Fibroblast of skin of back (primary cell): Measurements from ENCODE around the gene IL6ST. TPM values are rescaled to one million over a fixed set of nuclear protein-coding genes. Genes with fewer than 3 reads are reported as not detected.
"Not testable (repeated sequence)": the region's sequence is repeated elsewhere in the genome, so short reads cannot be mapped to it uniquely, and the experiment has no call there.

ENCODE experiments used
- DNase-seq: peaks from one replicate; pipeline ENCODE4 v3.0.0-alpha.2; 2013
- polyA plus RNA-seq, 2 experiments: library from polyadenylated mRNA; unstranded; fragments of 120-200 nt; gene quantifications; one replicate each; pipeline ENCODE4 v1.2.1, GENCODE V29; 2013; ENCODE audit not compliant: insufficient read length in 2 of 2

Gene IL6ST
- polyA plus RNA-seq (2013, experiment 1 of 2; ENCODE audit: insufficient read length), result 63.3 TPM
- polyA plus RNA-seq (2013, experiment 2 of 2; ENCODE audit: insufficient read length), result 59.5 TPM

- DNase-seq, result peak; percentile 78
Observed at GRCh38 chr5:55994495-55994997, at the start of gene IL6ST. TSS of gene IL6ST (minus strand) at chr5:55994963. CDS start at chr5:55976278, 18,685 bp downstream.

- no peak for DNase-seq
Observed at GRCh38 chr5:56039985-56040384, 45.2 kb upstream of the IL6ST start.

GRCh38 chr5:56038206-56038605, 43.4 kb upstream of the IL6ST start:
- not testable (repeated sequence) for DNase-seq

- no peak for DNase-seq
Observed at GRCh38 chr5:56037531-56038010, 42.8 kb upstream of the IL6ST start.

- not testable (repeated sequence) for DNase-seq
Observed at GRCh38 chr5:56035394-56035793, 40.6 kb upstream of the IL6ST start.

- not testable (repeated sequence) for DNase-seq
Observed at GRCh38 chr5:56029871-56030630, 35.3 kb upstream of the IL6ST start.

- no peak for DNase-seq
Observed at GRCh38 chr5:56029457-56029856, 34.7 kb upstream of the IL6ST start.

- DNase-seq, result no peak
Observed at GRCh38 chr5:56028708-56029107, 33.9 kb upstream of the IL6ST start.

GRCh38 chr5:56026863-56027300, 32.1 kb upstream of the IL6ST start:
- DNase-seq, result peak; percentile 84

- no peak for DNase-seq
Observed at GRCh38 chr5:56025151-56025885, 30.6 kb upstream of the IL6ST start.

- DNase-seq, result no peak
Observed at GRCh38 chr5:56024810-56025150, 30.0 kb upstream of the IL6ST start.

- DNase-seq, result no peak
Observed at GRCh38 chr5:56023296-56023695, 28.5 kb upstream of the IL6ST start.

GRCh38 chr5:56019306-56020272, 24.8 kb upstream of the IL6ST start:
- no peak for DNase-seq

GRCh38 chr5:56018832-56019231, 24.1 kb upstream of the IL6ST start:
- DNase-seq, result no peak

- not testable (repeated sequence) for DNase-seq
Observed at GRCh38 chr5:56014701-56015100, 19.9 kb upstream of the IL6ST start.

GRCh38 chr5:56013939-56014338, 19.2 kb upstream of the IL6ST start:
- DNase-seq, result not testable (repeated sequence)

- DNase-seq, result peak; percentile 65
Observed at GRCh38 chr5:56012281-56012963, 17.7 kb upstream of the IL6ST start.

GRCh38 chr5:56011835-56012234, 17.1 kb upstream of the IL6ST start:
- peak; percentile 90 for DNase-seq

GRCh38 chr5:56010431-56010830, 15.7 kb upstream of the IL6ST start:
- DNase-seq, result no peak

- no peak for DNase-seq
Observed at GRCh38 chr5:56006600-56006999, 11.8 kb upstream of the IL6ST start.

GRCh38 chr5:56006094-56006493, 11.3 kb upstream of the IL6ST start:
- DNase-seq, result no peak

GRCh38 chr5:56004874-56005273, 10.1 kb upstream of the IL6ST start:
- no peak for DNase-seq
